ENCODE data around the gene GGTLC3. TPM values are rescaled to one million over a fixed set of nuclear protein-coding genes. Genes with fewer than 3 reads are reported as not detected.
"Not testable (repeated sequence)": the region's sequence is repeated elsewhere in the genome, so short reads cannot be mapped to it uniquely, and the experiment has no call there.

The GGTLC3 gene
- polyA plus RNA-seq, 5 donors: 0.20 to 0.82 (median 0.53) TPM

DNA sequence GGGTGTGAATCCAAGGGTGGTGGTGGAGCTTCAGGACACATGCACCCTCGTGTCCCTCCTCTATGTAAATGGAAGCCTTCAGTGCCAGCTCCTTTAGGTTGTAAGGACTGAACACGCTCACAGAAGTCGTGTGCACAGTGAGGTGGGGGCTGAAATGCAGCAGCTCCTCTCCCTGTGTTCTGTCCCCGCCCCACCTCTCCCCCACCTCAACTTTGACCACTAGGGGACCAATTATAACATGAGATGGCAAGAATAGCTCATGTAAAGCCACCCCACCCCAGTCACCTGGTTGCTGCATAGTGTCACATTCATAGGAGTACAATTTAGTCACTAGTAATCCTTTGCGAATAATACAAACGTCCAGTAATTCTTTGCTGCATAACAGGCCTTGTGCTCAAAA lies 4.8 kb upstream of the GGTLC3 start:
- DNase-seq: not testable (repeated sequence)

DNA sequence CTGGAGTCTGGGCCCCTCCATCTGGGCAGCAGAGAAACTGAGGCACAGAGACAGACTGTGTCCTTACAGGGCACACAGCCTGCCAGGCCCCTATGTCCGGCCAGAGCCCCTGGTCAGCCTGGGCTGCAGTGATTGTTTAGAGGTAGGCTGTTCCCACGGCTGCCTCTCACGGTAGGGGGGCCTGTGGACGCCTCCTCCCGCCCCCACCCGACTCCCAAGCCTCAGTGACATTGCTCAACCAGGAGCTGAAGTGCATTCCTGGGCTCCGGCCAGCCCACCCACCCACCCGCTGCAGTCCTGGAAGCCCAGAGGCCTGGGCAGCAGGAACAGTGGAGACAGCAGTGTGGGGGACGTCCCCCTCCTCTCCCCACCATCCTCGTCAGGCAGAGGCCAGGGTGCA lies 4.5 kb downstream of the GGTLC3 start:
- DNase-seq: not testable (repeated sequence)

GRCh38 chr22:18512378-18512777 lies 5.6 kb downstream of the GGTLC3 start:
- not testable (repeated sequence) for DNase-seq

DNA sequence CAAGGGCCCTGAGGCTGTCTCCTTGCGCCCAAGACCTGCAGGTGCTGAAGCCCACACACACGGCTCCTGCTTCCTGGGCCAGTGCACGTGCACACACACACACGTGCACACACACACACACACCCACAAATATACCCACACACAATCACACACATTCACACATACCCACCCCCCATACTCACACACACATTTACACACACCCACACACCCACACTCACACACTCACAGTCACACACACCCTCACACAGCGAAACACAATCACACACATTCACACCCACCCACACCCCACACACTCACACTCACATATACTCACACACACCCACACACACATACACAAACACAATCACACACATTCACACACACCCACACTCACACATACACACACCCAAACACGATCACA lies 6.6 kb downstream of the GGTLC3 start:
- DNase-seq: not testable (repeated sequence)

GRCh38 chr22:18496227-18496626 lies 21.7 kb downstream of the GGTLC3 start:
- not testable (repeated sequence) for DNase-seq

Other genes with a start within 250 kb of the GGTLC3 start
- 1 to 10 TPM in 1 of 5 donors, under 1 TPM in 3, not detected in 1; 0.16 to 3.0 (median 0.74) TPM for gene TMEM191B, start 9.6 kb upstream of the GGTLC3 start, polyA plus RNA-seq (ENCODE audit: insufficient read depth in 1 of 5, insufficient read length in 5 of 5, low replicate concordance in 1 of 5)
- under 1 TPM; 0.11 to 0.23 (median 0.17) TPM for gene RIMBP3, start 93.8 kb upstream of the GGTLC3 start, polyA plus RNA-seq (ENCODE audit: insufficient read depth in 1 of 5, insufficient read length in 5 of 5, low replicate concordance in 1 of 5)